ENCODE results near the gene ITGA11. TPM values are rescaled to one million over a fixed set of nuclear protein-coding genes. Genes with fewer than 3 reads are reported as not detected.
A peak's percentile ranks its signal among the peaks of the same experiment; 100 is the strongest.

Gene ITGA11
- total RNA-seq, 2 donors from 2014 or later, result 12.6 to 35.4 TPM

- DNase-seq (ENCODE audit: low spot score), result no peak
- Histone ChIP-seq H3K9me3 (no peaks in the 10 kb centered on the region), H3K36me3 (peaks cover 30% of the 10 kb centered on the region), H3K27me3 (no peaks in the 10 kb centered on the region), H3K27ac (no peak overlapping the region), H3K4me3 (no peak overlapping the region), H3K4me1 (peaks cover 0 to 60% of the 10 kb centered on the region in 2 donors)
- TF ChIP-seq CTCF (IDR thresholded peaks at IDR 0.05), result no peak
These were observed 139.7 kb downstream of the ITGA11 start for GRCh38 chr15:68292157-68292781.

GRCh38 chr15:68290715-68291114 lies 141.2 kb downstream of the ITGA11 start:
- no peak for TF ChIP-seq CTCF (IDR thresholded peaks at IDR 0.05)
- Histone ChIP-seq H3K4me1 (peaks cover 0 to 65% of the 10 kb centered on the region in 2 donors), H3K4me3 (no peak overlapping the region), H3K27me3 (no peaks in the 10 kb centered on the region), H3K27ac (peak overlapping the region; percentile 16 to 36), H3K36me3 (peaks cover 30% of the 10 kb centered on the region), H3K9me3 (no peaks in the 10 kb centered on the region)
- no peak for DNase-seq (ENCODE audit: low spot score)

GRCh38 chr15:68289621-68290352 lies 142.2 kb downstream of the ITGA11 start:
- H3K4me1 ChIP-seq, result peaks cover 0 to 65% of the 10 kb centered on the region in 2 donors
- H3K27me3 ChIP-seq, result no peaks in the 10 kb centered on the region
- DNase-seq (ENCODE audit: low spot score), result no peak
- H3K4me3 ChIP-seq, result no peak overlapping the region
- no peak for TF ChIP-seq CTCF (IDR thresholded peaks at IDR 0.05)
- peak overlapping the region in 1 of 2 donors; percentile 35 for H3K27ac ChIP-seq
- H3K9me3 ChIP-seq, result no peaks in the 10 kb centered on the region
- peaks cover 35% of the 10 kb centered on the region for H3K36me3 ChIP-seq

GRCh38 chr15:68289057-68289456 lies 142.9 kb downstream of the ITGA11 start:
- Histone ChIP-seq H3K4me1 (peaks cover 0 to 64% of the 10 kb centered on the region in 2 donors), H3K9me3 (no peaks in the 10 kb centered on the region), H3K4me3 (no peak overlapping the region), H3K36me3 (peaks cover 38% of the 10 kb centered on the region), H3K27me3 (no peaks in the 10 kb centered on the region), H3K27ac (no peak overlapping the region)
- TF ChIP-seq CTCF (IDR thresholded peaks at IDR 0.05), result no peak
- DNase-seq (ENCODE audit: low spot score), result no peak

- Histone ChIP-seq H3K36me3 (peaks cover 30% of the 10 kb centered on the region), H3K4me3 (no peak overlapping the region), H3K27me3 (no peaks in the 10 kb centered on the region), H3K9me3 (no peaks in the 10 kb centered on the region), H3K4me1 (peaks cover 0 to 71% of the 10 kb centered on the region in 2 donors), H3K27ac (no peak overlapping the region)
- DNase-seq (ENCODE audit: low spot score), result no peak
- no peak for TF ChIP-seq CTCF (IDR thresholded peaks at IDR 0.05)
These were observed 145.7 kb downstream of the ITGA11 start for GRCh38 chr15:68286256-68286655.

All from right atrium auricular region (tissue), 2 donors.